Tibial nerve (tissue), 4 donors: ENCODE results near the gene WNT7A.

ENCODE experiments used
- CTCF ChIP-seq, 5 experiments: fragments of 200-600 bp in 3 of 5; fragments of 450-650 bp in 2 of 5; sonication (generic) in 3 of 5; IDR thresholded peaks; one replicate each; pipeline ENCODE4 v1.5.1; 2016 to 2019; ENCODE audit warnings: antibody characterized with exemption in 5 of 5, mild to moderate bottlenecking in 3 of 5, moderate library complexity in 2 of 5
- EP300 ChIP-seq, 2 donors: sonication (generic); formaldehyde crosslinking; IDR thresholded peaks; one replicate each; pipeline ENCODE4 v1.6.1; 2017; ENCODE audit warnings: antibody characterized with exemption in 2 of 2, mild to moderate bottlenecking in 1 of 2

- no peak for TF ChIP-seq CTCF (IDR thresholded peaks at IDR 0.05)
- no peak for TF ChIP-seq EP300 (IDR thresholded peaks at IDR 0.05)
These were observed 61.0 kb downstream of the WNT7A start for GRCh38 chr3:13818919-13819318.
